IPS DF 4.7 (cell line): Measurements from ENCODE around the gene CTCFL.
"Not testable (repeated sequence)": the region's sequence is repeated elsewhere in the genome, so short reads cannot be mapped to it uniquely, and the experiment has no call there.

Experiments used
- DNase-seq: peaks from one replicate; pipeline ENCODE4 v3.0.0-alpha.2; 2013; ENCODE audit warnings: low spot score; ENCODE audit errors: extremely low read depth

The CTCFL gene

GRCh38 chr20:57536771-57537724 lies 12.1 kb upstream of the CTCFL start:
- DNase-seq = no peak

- no peak for DNase-seq
Measured at GRCh38 chr20:57536120-57536708, 11.3 kb upstream of the CTCFL start.

GRCh38 chr20:57535297-57535696 lies 10.4 kb upstream of the CTCFL start:
- no peak for DNase-seq

GRCh38 chr20:57532104-57532503 lies 7.2 kb upstream of the CTCFL start:
- DNase-seq = no peak

GRCh38 chr20:57530327-57530981 lies 5.5 kb upstream of the CTCFL start:
- no peak for DNase-seq

- DNase-seq = no peak
Measured at GRCh38 chr20:57529810-57530209, 4.9 kb upstream of the CTCFL start.

- no peak for DNase-seq
Measured at GRCh38 chr20:57529160-57529585, 4.2 kb upstream of the CTCFL start.

- DNase-seq = no peak
Measured at GRCh38 chr20:57528148-57528547, 3.2 kb upstream of the CTCFL start.

- DNase-seq = no peak
Measured at GRCh38 chr20:57527728-57528127, 2.8 kb upstream of the CTCFL start.

- DNase-seq = no peak
Measured at GRCh38 chr20:57526885-57527460, 2.0 kb upstream of the CTCFL start.

- DNase-seq = no peak
Measured at GRCh38 chr20:57526087-57526884, 1.3 kb upstream of the CTCFL start.

- no peak for DNase-seq
Measured at GRCh38 chr20:57525328-57526086, 567 bp upstream of the CTCFL start.

GRCh38 chr20:57523782-57524181 lies 1.2 kb downstream of the CTCFL start:
- no peak for DNase-seq

GRCh38 chr20:57522380-57523140 lies 2.4 kb downstream of the CTCFL start:
- DNase-seq = no peak

GRCh38 chr20:57517904-57518303 lies 7.0 kb downstream of the CTCFL start:
- no peak for DNase-seq

- peak; percentile 53 for DNase-seq
Measured at GRCh38 chr20:57514273-57514751, 10.6 kb downstream of the CTCFL start.

GRCh38 chr20:57513199-57513598 lies 11.7 kb downstream of the CTCFL start:
- DNase-seq = no peak

GRCh38 chr20:57512432-57512831 lies 12.5 kb downstream of the CTCFL start:
- DNase-seq = no peak

GRCh38 chr20:57511709-57512108 lies 13.2 kb downstream of the CTCFL start:
- not testable (repeated sequence) for DNase-seq
